GM13977 (cell line): ENCODE measurements around the gene TMEM33.

Source experiments
- DNase-seq: peaks from one replicate; pipeline ENCODE4 v3.0.0; 2012; ENCODE audit warnings: low spot score
- CTCF ChIP-seq: IDR thresholded peaks from 2 replicates; pipeline ENCODE4 v1.5.1; 2012; ENCODE audit warnings: mild to moderate bottlenecking, control low read depth; ENCODE audit not compliant: insufficient read depth; ENCODE audit errors: extremely low read depth, missing control alignments
- in situ Hi-C: fragments of 300-500 bp; cut with MboI; formaldehyde crosslinking; loops from one replicate; pipeline ENCODE4 v1.12.0; 2022; ENCODE audit warnings: low sequenced_read_pairs, low pct_unique_long_range_greater_than_20kb, mixed read lengths, inconsistent platforms; ENCODE audit not compliant: unreplicated experiment

The TMEM33 gene

GRCh38 chr4:41921476-41921875 lies 13.8 kb upstream of the TMEM33 start:
- in situ Hi-C loops = no loop called here
- TF ChIP-seq CTCF = no peak
- no peak for DNase-seq

GRCh38 chr4:41927796-41928499 lies 7.3 kb upstream of the TMEM33 start:
- no peak for TF ChIP-seq CTCF
- no peak for DNase-seq
- in situ Hi-C loops = no loop called here

GRCh38 chr4:41930139-41930831 lies 4.9 kb upstream of the TMEM33 start:
- TF ChIP-seq CTCF = no peak
- no peak for DNase-seq
- in situ Hi-C loops = no loop called here

GRCh38 chr4:41932988-41933387 lies 2.2 kb upstream of the TMEM33 start:
- no peak for DNase-seq
- in situ Hi-C loops = no loop called here
- no peak for TF ChIP-seq CTCF

GRCh38 chr4:41933997-41934503 lies 1.2 kb upstream of the TMEM33 start:
- in situ Hi-C loops = no loop called here
- no peak for TF ChIP-seq CTCF
- DNase-seq = no peak

- DNase-seq = no peak
- no peak for TF ChIP-seq CTCF
- in situ Hi-C loops = no loop called here
Measured at GRCh38 chr4:41934514-41934900, 722 bp upstream of the TMEM33 start.
